DOHH2 (cell line): Measurements from ENCODE around the gene CYB5RL.

Source experiments
- EZH2phosphoT487 ChIP-seq: fragments of 200-600 bp; sonication (generic); IDR thresholded peaks from 2 replicates; pipeline ENCODE4 v1.6.1; 2017; ENCODE audit warnings: borderline replicate concordance, mild to moderate bottlenecking, antibody characterized with exemption, low read length, moderate library complexity, mixed read lengths
- TF ChIP-seq, protein P1 (sequence below): fragments of 200-600 bp; sonication (generic); IDR thresholded peaks from one replicate; pipeline ENCODE4 v1.5.1; 2014; ENCODE audit warnings: antibody characterized with exemption, mild to moderate bottlenecking, low read depth, low read length; ENCODE audit not compliant: poor library complexity, severe bottlenecking

GRCh38 chr1:54200519-54200997, 728 bp upstream of the CYB5RL start:
- TF ChIP-seq, protein P1, sequence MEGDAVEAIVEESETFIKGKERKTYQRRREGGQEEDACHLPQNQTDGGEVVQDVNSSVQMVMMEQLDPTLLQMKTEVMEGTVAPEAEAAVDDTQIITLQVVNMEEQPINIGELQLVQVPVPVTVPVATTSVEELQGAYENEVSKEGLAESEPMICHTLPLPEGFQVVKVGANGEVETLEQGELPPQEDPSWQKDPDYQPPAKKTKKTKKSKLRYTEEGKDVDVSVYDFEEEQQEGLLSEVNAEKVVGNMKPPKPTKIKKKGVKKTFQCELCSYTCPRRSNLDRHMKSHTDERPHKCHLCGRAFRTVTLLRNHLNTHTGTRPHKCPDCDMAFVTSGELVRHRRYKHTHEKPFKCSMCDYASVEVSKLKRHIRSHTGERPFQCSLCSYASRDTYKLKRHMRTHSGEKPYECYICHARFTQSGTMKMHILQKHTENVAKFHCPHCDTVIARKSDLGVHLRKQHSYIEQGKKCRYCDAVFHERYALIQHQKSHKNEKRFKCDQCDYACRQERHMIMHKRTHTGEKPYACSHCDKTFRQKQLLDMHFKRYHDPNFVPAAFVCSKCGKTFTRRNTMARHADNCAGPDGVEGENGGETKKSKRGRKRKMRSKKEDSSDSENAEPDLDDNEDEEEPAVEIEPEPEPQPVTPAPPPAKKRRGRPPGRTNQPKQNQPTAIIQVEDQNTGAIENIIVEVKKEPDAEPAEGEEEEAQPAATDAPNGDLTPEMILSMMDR: no peak
- TF ChIP-seq EZH2phosphoT487: no peak
